Subcutaneous adipose tissue (tissue), 4 donors: ENCODE measurements around the gene SLC10A2. TPM values are rescaled to one million over a fixed set of nuclear protein-coding genes. Genes with fewer than 3 reads are reported as not detected.

Experiments
- total RNA-seq, 4 donors: library from RNA; depleted of rRNA; stranded (reverse); fragments of >200 nt; gene quantifications; one replicate each; pipeline ENCODE4 v1.1.0, GENCODE V29; 2016
- TF ChIP-seq, protein P1 (sequence below): fragments of 450-650 bp; IDR thresholded peaks from one replicate; pipeline ENCODE4 v1.5.1; 2016; ENCODE audit warnings: low read depth, mild to moderate bottlenecking, control low read depth, antibody characterized with exemption, moderate library complexity

SLC10A2 gene
- total RNA-seq, 4 donors from 2014 or later = not detected

DNA sequence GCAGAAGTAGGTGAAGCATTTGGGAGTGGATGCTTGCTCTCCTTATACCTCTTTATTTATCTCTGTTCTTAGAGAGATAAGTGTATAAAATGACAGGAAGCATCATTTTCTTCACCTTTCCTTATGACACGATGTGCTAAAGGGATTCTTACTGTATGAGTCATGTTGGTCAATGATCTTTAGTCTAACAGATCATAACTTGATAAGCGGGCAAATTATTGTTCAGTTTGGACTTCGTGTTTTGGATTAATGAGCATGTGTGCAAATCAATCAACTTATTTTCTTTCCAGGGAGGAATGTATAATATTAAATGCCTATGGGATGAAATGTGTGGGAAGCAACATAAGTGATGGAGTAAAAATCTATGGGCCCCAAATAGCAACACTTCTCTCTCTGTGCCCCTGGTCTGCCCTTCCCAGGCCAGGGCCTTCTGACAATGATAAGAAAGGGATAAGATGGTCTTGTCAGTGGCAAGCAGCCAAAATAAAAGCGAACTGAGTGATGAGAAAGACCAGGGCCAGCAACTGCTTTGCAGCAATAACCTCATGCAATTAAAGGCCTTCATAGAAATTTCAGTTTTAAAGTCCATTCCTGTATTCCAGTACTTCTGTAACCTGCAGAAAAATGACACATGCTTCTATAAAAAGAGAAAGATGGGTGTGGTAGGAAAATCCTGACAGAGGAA is 61.4 kb downstream of the SLC10A2 start:
- TF ChIP-seq, protein P1, sequence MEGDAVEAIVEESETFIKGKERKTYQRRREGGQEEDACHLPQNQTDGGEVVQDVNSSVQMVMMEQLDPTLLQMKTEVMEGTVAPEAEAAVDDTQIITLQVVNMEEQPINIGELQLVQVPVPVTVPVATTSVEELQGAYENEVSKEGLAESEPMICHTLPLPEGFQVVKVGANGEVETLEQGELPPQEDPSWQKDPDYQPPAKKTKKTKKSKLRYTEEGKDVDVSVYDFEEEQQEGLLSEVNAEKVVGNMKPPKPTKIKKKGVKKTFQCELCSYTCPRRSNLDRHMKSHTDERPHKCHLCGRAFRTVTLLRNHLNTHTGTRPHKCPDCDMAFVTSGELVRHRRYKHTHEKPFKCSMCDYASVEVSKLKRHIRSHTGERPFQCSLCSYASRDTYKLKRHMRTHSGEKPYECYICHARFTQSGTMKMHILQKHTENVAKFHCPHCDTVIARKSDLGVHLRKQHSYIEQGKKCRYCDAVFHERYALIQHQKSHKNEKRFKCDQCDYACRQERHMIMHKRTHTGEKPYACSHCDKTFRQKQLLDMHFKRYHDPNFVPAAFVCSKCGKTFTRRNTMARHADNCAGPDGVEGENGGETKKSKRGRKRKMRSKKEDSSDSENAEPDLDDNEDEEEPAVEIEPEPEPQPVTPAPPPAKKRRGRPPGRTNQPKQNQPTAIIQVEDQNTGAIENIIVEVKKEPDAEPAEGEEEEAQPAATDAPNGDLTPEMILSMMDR = no peak

DNA sequence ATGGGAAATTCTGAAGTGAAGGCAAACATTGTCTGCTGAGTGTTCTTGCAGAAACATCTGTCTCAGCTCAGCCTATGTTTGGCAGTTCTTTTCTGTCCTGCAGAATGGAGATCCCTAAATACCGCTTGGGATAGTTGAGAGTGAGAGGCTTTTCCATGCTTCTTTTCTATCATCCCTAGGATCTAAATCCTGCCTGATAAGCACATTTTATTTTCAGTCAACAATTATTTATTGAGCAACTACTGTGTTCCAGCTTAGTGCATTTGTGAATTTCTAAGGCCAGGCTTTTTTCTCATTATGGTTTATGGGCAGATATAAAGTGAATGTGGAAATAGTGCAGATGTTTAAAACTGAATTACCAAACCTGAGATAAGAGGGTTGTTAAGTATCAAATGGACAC is 62.6 kb downstream of the SLC10A2 start:
- TF ChIP-seq, protein P1 = no peak

DNA sequence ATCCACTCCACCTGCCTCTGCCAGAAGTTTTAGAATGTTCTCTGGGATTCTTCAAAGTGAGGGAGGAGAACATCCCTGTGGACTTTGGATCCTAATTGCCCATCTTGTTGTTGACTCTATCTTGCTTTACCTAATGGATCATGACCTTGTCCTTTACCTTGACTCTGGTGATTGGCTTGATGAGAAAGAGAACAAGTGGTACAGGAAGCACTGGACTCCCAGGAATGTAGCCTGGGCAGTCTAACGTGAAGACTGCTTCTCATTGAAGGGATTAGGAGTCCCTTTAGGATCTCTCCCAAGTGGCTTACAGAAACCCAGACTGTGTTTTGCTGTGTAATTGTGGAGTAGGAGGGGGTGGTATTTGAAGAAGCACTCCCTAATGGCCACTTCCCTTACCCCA is 63.9 kb downstream of the SLC10A2 start:
- TF ChIP-seq, protein P1 = no peak

DNA sequence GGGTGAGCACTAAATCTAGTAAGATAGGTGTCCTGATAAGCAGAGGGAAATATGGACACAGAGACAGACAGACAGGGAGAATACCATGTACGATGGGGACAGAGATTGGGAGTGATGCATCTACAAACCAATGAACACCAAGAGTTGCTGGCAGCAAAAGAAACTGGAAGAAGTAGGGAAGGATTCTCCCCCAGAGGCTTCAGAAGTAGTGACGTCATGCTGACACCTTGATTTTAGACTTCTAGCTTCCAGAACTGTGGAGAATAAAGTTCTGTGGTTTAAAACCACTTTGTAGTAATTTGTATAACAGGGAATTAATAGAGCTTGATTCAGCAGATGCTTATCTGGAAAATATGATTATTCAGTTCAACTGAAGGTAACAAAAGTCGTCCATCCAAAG is 66.1 kb downstream of the SLC10A2 start:
- TF ChIP-seq, protein P1 = no peak

DNA sequence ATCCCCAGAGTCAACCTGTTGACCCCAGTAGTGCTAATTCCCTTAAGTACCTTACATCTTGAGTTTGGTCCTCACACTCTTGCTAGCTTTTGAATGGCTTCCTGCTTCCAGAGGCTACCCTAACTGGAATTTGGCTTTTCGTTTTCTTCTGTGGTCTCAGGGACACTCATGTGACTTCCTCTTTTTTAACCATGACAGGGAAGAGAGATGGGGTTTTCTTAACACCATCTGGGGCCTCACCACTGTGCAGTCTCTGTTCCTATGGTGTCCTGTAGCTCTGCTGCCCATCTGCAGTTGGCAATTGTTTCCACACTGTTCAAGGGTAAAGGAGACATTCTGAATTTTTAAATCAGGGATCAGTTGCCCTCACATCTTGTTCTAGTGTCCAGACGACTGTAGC is 66.7 kb downstream of the SLC10A2 start:
- TF ChIP-seq, protein P1 = no peak

Other genes starting within 250 kb of the SLC10A2 start
- 100 to 1,000 TPM in 1 of 4 donors, 10 to 100 TPM in 3; 60.5 to 102 (median 80.5) TPM for gene ERCC5, start 220.4 kb downstream of the SLC10A2 start, total RNA-seq